Neural cell (in vitro differentiated cells): Measurements from ENCODE around the gene PGP.

Source experiments
- EP300 ChIP-seq: fragments of 450-650 bp; conservative IDR thresholded peaks from 2 replicates; pipeline ENCODE4 v1.6.1; 2014; ENCODE audit warnings: antibody characterized with exemption, mild to moderate bottlenecking, moderate library complexity; ENCODE audit not compliant: poor library complexity, severe bottlenecking
- EZH2 ChIP-seq: fragments of 200-600, 300-800 bp; shearing (Covaris generic), sonication (generic); IDR thresholded peaks from 2 replicates; pipeline ENCODE4 v1.6.1; 2014; ENCODE audit warnings: antibody characterized with exemption, low read length, borderline replicate concordance, mild to moderate bottlenecking; ENCODE audit not compliant: insufficient read depth, poor library complexity, severe bottlenecking
- MXI1 ChIP-seq: fragments of 450-650 bp; conservative IDR thresholded peaks from 2 replicates; pipeline ENCODE4 v1.6.1; 2014; ENCODE audit warnings: antibody characterized with exemption, mild to moderate bottlenecking; ENCODE audit not compliant: poor library complexity, severe bottlenecking
- POLR2AphosphoS5 ChIP-seq: IDR thresholded peaks from 2 replicates; pipeline ENCODE4 v1.6.1; 2012
- RAD21 ChIP-seq: fragments of 450-650 bp; conservative IDR thresholded peaks from 2 replicates; pipeline ENCODE4 v1.6.1; 2014; ENCODE audit warnings: antibody characterized with exemption, mild to moderate bottlenecking, moderate library complexity
- REST ChIP-seq: IDR thresholded peaks from 2 replicates; pipeline ENCODE4 v1.6.1; 2012; ENCODE audit warnings: borderline replicate concordance
- TAF1 ChIP-seq: IDR thresholded peaks from 2 replicates; pipeline ENCODE4 v1.6.1; 2012; ENCODE audit warnings: low read depth
- TF ChIP-seq, protein P1 (sequence below): fragments of 450-650 bp; IDR thresholded peaks from 2 replicates; pipeline ENCODE4 v1.5.1; 2014; ENCODE audit warnings: antibody characterized with exemption, mild to moderate bottlenecking, moderate library complexity; ENCODE audit not compliant: poor library complexity, severe bottlenecking

DNA sequence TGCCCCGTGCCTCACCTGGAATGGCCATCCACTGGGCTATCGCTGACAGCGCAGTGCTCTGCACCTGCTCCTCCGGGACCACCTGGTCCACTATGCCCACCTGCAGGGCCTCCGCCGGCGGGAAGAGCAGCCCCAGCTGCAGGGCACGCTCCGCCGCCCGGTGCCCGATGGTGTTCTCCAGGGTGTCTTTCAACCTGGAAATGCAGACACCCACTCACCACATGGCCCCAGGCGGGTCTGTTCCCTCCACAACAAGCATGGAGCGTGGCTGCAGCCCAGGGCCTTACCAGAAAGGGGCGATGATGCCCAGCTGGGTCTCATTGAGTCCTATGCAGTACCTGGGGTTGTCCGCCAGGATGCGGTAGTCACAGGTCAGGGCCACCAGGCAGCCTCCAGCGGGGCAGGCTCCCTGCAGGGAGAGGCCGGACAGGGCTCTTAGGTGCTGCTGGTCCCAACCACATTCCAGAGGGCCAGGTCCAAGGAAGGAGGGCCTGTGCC, 28.4 kb upstream of the PGP start:
- no peak for TF ChIP-seq POLR2AphosphoS5
- TF ChIP-seq, protein P1, sequence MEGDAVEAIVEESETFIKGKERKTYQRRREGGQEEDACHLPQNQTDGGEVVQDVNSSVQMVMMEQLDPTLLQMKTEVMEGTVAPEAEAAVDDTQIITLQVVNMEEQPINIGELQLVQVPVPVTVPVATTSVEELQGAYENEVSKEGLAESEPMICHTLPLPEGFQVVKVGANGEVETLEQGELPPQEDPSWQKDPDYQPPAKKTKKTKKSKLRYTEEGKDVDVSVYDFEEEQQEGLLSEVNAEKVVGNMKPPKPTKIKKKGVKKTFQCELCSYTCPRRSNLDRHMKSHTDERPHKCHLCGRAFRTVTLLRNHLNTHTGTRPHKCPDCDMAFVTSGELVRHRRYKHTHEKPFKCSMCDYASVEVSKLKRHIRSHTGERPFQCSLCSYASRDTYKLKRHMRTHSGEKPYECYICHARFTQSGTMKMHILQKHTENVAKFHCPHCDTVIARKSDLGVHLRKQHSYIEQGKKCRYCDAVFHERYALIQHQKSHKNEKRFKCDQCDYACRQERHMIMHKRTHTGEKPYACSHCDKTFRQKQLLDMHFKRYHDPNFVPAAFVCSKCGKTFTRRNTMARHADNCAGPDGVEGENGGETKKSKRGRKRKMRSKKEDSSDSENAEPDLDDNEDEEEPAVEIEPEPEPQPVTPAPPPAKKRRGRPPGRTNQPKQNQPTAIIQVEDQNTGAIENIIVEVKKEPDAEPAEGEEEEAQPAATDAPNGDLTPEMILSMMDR, result no peak
- no peak for TF ChIP-seq EZH2
- no peak for TF ChIP-seq RAD21
- TF ChIP-seq TAF1, result no peak
- TF ChIP-seq EP300, result no peak
- no peak for TF ChIP-seq REST
- no peak for TF ChIP-seq MXI1
